ENCODE measurements around the gene PSMA5. TPM values are rescaled to one million over a fixed set of nuclear protein-coding genes. Genes with fewer than 3 reads are reported as not detected.

PSMA5 gene
- total RNA-seq, 1 donor from 2014 or later = 72.8 TPM

GRCh38 chr1:109433322-109433721 lies 7.1 kb upstream of the PSMA5 start:
- no peak for DNase-seq (ENCODE audit: low read depth)

- peak; percentile 33 for DNase-seq (ENCODE audit: low read depth)
These were observed 6.1 kb upstream of the PSMA5 start for GRCh38 chr1:109432336-109432735.

- DNase-seq (ENCODE audit: low read depth) = no peak
These were observed 871 bp upstream of the PSMA5 start for GRCh38 chr1:109427171-109427467.

- peak; percentile 68 for DNase-seq (ENCODE audit: low read depth)
These were observed 612 bp downstream of the PSMA5 start for GRCh38 chr1:109425391-109426280.

GRCh38 chr1:109423498-109423897 lies 2.8 kb downstream of the PSMA5 start:
- DNase-seq (ENCODE audit: low read depth) = no peak

GRCh38 chr1:109412551-109412950 lies 13.7 kb downstream of the PSMA5 start:
- DNase-seq (ENCODE audit: low read depth) = no peak

GRCh38 chr1:109404838-109405237 lies 21.4 kb downstream of the PSMA5 start:
- DNase-seq (ENCODE audit: low read depth) = no peak

GRCh38 chr1:109402025-109402424 lies 24.2 kb downstream of the PSMA5 start:
- DNase-seq (ENCODE audit: low read depth) = peak; percentile 91

- DNase-seq (ENCODE audit: low read depth) = no peak
These were observed 26.1 kb downstream of the PSMA5 start for GRCh38 chr1:109400035-109400655.

GRCh38 chr1:109399326-109399957 lies 26.8 kb downstream of the PSMA5 start:
- peak; percentile 78 for DNase-seq (ENCODE audit: low read depth)

- DNase-seq (ENCODE audit: low read depth) = no peak
These were observed 27.7 kb downstream of the PSMA5 start for GRCh38 chr1:109398343-109399225.

- DNase-seq (ENCODE audit: low read depth) = peak; percentile 96
These were observed 28.5 kb downstream of the PSMA5 start, which contains the start of gene SORT1 for GRCh38 chr1:109397581-109398342. Gene SORT1, minus strand, starts transcription at chr1:109397918. Its CDS starts 26 bp downstream, at chr1:109397892.

GRCh38 chr1:109396871-109397580 lies 29.2 kb downstream of the PSMA5 start:
- no peak for DNase-seq (ENCODE audit: low read depth)

- DNase-seq (ENCODE audit: low read depth) = no peak
These were observed 29.8 kb downstream of the PSMA5 start for GRCh38 chr1:109396513-109396839.

- no peak for DNase-seq (ENCODE audit: low read depth)
These were observed 30.4 kb downstream of the PSMA5 start for GRCh38 chr1:109395602-109396512.

- peak; percentile 67 for DNase-seq (ENCODE audit: low read depth)
These were observed 31.0 kb downstream of the PSMA5 start for GRCh38 chr1:109395282-109395599.

GRCh38 chr1:109394591-109395281 lies 31.5 kb downstream of the PSMA5 start:
- no peak for DNase-seq (ENCODE audit: low read depth)

GRCh38 chr1:109393617-109394233 lies 32.5 kb downstream of the PSMA5 start:
- DNase-seq (ENCODE audit: low read depth) = no peak
